ENCODE data around the gene ZFP57.
A peak's percentile ranks its signal among the peaks of the same experiment; 100 is the strongest.

The ZFP57 gene

DNA sequence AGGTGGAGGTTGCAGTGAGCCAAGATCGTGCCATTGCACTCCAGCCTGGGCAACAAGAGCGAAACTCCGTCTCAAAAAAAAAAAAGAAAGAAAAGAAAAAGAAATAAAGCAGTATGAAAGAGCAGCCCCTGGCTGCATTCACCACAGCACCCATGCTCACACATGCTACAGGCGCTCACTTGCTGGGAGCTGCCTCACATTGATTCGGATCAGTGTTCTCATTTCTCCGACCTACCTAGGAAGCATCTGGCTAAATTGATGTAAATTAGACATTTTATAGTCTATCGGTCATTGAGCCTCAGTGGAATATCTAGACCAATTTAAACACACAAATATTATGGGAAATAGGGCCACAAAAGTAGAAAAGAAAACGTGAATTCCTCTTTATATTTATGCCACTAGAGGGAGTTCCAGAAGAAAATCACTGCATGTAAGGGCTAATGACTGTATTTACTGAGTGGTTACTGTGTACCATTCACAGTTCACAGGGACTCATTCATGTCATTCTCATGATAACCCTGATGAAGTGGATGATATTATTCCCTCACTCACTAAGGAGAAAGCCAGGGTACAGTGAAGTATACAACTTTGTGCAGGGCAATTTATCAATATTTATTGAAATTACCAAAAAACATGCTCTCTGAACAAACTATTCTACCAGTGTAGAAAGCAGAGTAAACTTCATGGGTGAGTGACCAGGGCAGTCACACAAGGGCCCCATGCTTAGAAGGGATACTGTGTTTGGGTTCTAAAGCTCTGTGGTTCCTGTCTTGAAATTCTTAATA, 29.3 kb downstream of the ZFP57 start:
- peak in 1 of 2 experiments; percentile 22 for DNase-seq

DNA sequence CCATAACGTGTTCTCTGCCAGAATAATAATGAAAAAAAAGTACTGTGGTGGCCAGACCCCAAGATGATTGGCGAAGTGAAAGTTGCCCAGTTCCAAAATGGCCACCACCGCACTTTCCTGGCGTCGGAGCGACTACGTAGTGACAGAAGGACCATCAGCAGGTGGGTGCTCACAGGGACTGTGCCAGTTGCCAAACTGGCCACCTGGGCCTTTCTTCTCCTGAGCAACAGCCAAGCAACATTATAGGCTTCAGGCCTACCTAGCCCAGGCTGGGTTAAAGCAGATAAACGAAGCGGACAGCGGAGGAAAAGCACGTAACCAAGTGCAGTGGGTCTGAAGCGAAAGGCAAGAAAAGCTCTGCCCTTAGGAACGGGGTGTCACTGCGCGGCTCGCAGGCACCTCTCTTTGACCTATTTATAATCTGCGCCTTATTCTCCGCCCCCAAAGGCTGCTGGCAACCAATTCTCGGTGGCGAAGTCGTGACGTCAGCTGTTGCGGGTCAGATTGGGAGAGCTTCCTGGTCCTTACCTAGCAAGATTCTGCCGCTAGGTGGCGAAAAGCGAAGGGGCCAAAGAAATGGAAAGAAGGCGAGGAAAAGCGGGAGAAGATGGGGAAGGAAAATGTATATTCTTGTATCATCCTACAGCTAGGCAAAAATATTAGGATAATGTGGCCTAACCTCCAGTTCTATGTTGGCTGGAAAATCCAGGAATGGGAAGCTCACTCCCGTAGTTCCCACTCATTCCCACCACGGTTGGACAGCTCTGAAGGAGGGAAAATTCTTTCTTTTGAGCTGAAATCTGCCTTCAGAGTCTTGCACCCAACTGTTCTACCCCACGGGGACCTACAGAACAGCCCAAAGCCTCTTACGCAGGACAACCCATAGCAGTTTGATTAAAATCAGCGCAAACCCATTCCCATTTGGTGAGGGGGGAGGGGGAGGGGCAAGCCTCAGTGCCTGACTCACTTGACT, 31.0 kb downstream of the ZFP57 start:
- peak; percentile 95 to 96 for DNase-seq

DNA sequence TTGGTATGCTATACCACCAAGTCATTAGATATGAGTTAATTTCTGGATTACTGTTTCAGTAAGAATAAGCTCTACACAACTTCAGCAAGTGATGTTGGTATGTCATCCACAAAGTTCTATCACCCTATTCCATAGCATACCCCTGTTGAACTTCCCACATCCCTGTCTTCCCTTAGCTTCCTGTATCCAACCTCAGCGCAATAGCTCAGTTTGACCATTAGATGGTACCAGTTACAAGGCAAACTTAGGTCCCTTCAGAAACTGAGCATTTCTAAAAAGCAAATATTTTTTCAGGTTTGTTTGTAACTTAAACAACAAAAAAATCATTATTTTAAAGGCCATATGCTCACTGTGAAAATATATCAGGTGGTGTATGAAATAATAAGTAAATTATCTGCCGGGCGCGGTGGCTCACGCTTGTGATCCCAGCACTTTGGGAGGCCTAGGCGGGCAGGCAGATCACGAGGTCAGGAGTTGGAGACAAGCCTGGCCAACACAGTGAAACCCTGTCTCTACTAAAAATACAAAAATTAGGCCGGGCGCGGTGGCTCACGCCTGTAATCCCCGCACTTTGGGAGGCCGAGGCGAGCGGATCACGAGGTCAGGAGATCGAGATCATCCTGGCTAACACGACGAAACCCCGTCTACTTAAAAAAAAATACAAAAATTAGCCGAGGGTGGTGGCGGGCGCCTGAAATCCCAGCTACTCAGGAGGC, 32.9 kb downstream of the ZFP57 start:
- peak; percentile 12 to 34 for DNase-seq

DNA sequence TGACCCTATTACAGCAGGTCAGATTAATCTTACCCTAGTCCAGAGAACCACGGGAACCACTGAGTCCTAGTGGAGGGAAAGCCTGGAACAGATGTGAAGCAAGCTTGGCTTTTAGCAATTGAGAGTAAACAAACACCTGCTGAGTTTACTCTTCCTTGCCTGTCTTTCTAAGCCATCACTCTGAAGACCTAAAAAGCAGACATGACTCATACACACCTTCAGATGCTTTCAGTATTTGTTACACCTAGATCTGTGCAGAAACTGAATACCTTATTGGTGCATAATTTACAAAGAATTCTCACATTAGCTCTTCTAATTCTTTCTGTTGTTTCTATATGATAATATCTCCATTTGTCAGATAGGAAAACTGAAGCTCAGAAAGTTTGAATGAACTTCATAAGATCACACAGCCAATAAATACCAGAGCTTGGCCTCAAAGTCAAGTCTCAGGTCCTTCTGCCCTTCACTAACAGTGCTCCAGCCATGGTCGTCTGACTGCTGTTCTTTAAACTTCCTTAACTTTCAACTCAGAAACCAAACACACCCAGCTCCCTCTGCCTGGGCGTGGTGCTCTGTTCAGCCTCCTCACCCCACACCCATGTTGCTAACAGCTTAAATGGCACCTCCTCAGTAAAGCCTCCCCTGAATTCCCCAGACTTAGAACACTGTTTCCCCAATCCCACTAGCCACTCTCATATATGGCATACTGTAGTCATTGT, 39.4 kb downstream of the ZFP57 start:
- no peak for DNase-seq

DNA sequence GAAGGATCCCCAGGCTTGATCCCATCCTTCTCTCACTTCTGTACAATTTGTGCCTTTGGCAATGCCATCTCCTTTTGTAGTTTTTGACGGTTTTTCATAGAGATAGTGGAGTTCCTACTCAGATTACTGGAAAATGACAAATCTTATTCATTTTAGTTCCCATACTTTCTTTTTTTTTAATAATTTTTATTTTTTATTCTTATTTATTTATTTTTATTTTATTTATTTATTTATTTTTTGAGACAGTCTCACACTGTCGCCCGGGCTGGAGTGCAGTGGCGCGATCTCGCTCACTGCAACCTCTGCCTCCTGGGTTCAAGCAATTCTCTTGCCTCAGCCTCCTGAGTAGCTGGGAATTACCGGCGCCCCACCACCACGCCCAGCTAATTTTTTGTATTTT, 43.7 kb downstream of the ZFP57 start:
- DNase-seq, result no peak

DNA sequence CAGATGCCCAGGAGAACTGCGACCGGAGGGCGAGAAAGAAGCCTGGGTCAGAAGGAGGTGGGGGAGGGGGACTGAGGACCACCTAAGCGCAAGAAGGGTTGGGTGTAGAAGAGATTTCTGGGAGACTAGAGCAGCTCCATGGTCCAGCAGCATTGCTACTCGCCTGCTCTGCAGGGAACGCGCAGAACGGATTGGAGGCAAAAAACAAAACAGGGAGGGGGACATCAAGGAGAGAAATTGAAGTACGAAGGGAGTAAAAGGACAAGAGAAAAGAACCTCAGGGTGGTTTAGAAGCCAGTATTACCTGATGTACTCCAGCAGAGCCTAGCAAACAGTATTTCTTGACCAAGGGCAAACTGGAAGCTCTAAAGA, 47.4 kb downstream of the ZFP57 start:
- peak in 1 of 2 experiments; percentile 68 for DNase-seq

DNA sequence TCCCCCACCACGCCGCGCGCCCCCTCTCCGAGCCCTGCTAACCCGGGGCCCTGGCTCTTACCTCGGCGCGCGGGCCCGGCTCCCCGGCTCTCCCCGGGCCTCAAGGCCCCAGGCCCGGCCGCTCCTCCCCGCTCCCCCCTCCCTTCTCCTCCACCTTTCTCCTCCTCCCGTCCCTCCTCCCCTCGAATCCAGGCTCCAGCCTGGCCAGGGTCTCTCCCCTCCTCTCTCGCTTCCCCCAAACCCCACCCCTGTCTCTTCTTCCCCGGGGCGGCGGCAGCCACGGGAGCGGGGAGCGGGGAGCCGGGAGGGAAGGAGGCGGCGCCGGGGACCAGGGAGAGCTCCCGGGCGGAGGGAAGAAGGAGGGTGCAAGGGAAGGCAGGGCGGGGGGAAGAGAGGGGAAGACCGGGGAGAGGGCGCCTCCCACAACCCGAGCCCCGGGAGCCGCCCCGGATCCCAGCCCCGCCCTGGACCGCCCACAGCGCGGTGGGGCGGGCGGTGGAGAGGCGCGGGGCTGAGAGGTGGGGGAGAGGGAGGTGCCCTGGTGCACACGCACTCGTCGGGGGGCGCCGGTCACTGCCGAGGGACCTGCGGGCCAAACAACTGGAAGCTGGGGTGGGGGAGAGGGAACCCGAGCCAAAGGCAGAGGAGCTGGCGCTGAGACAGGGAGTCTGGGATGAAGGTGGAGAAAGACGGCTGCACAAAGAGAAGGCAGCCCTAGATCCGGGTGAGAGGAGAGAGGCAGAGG, 48.0 kb downstream of the ZFP57 start, which contains the start of gene GABBR1:
TSS of gene GABBR1 (minus strand) at position 395 of the 745 bp plus-strand sequence. CDS start 798 bp downstream, outside the sequence.
- DNase-seq, result peak; percentile 81 to 82

DNA sequence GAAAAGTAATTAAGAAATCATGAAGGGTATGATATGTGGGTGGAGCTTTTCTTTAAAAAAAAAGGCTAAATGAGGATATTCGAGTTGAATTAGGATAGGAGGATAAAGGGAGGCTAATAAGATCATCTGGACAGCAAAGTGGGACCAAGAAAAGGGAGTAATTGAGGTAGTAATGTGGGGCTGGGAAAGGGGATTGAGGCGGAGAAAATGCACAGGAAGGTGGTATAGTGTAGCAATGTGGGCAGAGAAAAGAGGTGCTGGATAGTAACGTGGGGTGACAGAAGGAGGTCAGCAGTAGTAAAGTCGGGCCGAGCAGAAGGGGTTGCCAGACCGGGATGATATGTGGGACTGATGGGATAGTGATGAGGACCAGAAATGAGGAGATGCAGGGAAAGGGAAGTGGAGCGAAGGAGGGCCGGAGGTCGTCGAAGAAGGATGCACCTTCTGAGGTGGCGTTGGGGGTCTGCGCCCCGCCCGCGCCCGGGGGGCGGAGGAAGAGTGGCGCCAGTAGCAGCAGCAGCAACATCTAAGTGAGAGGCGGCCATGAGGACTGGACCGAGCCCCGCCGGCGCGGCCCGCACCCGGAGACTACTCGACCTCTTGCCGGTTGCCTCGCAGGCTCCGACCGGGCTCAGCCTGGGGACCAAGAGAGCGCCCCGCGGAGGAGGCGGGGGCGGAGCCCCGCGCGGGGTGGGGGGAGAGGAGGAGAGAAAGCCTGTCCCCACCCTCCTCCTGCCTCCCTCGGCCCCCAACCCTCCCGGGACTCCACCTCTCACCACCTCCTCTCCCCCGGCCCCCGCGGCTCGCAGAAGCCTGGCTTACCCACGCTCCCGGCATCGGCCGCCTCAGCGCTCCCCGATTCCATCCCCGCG, 48.9 kb downstream of the ZFP57 start:
- DNase-seq, result peak; percentile 32 to 69

DNA sequence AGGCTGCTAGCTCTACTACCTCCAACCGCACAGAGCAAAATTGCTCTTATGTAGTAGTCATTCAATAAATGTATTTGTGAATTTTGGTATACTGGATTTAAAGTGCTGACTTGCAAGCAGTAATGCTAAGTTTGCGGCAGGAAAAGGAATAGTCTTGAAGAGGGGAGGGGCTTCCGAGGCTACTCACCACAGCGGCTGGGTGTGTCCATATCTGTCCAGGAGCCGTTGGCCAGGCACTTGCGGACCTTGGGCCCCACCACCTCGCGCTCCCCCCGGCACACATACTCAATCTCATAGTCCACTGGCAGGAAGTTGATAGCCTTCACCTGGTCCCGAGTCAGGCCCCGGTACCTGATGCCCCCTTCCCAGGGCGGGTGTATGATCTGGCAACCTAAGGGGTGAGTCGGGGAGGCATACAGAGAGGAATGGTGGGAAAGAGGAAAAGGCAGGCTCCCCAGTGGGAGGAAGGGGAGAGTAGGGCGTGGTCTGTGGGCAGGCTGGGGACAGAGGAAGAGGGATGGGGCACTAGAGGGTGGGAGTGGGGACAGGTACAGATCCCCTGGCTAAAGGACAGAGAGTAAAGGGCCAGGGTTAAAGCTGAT, 49.6 kb downstream of the ZFP57 start:
- DNase-seq, result no peak

DNA sequence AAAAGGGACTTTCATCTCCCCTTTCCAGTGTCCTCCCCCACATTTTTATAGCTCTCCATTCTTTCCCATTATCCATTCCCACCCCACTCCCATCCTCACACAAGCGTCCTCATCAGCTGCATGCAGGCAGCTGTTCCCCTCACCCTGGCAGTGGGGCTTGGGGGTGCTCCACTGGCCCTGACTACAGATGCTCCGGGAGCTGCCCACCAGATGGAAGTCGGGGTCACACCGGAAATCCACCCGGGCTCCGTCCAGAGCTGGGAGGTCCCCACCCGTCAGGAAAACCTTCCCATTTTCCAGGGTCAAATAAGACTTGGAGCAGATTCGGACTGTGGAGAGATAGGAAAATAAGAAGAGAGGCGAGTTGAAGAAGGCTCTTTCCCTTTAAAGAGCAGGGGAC, 50.6 kb downstream of the ZFP57 start:
- DNase-seq, result no peak

DNA sequence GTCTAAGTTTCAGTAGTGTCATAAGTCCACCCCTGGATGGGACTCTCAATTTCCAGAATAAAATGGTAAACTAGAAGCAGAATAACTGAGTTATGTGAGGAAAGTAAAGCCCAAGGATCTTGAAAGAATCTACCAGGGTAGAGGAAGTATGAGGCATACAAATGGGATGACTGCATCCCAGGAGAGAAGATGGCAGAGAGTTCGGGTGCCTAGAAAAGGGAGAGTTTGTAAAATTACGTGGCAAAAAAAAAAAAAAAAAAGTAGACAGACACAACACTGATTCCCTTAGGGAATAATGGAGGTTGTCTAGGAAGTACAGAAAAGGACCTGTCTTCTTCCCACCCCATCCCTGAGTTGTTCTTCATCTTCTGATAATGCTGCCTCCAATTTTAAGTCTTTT, 51.4 kb downstream of the ZFP57 start:
- DNase-seq, result no peak

DNA sequence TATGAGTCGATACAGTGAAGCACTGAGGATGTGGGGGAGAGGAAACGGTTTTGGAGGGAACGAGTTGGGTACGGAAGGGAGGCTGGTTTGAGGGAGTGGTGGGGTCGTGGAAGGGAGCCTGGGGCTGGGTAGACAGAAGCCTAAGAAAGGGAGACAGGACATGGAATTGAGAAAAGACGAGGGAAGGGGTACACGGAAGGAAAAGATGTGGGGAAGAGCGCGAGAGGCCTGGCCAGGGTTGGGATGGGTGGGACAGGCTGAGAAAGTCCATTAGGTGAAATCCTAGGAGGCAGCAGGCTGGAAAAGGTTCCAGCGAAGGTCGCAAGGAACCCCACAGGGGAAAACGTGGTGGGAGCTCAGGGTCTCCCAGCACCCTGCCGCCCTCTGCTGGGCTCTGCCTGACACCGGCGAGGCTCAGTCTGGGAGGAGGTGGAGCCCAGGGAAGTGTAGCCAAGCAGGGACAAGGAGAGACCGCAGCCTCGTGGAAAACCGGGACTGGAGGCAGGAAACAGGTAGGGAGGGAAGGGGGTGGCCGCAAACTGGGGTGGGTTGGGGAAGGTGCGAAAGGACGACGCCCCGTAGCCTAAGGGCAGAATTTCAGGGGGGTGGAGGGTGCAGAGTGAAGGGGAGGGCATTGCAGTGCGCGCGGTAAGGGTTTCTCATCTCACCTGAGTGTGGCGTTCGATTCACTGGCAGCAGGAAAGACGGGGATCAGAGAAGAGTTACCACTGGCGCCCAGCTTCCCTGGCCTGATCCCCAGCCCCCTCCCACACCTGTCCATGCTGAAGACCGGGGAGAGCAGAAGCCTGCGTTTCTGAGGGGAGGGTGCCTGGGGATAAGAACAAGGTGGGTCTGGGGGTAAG, 52.3 kb downstream of the ZFP57 start:
- peak; percentile 61 to 86 for DNase-seq

DNA sequence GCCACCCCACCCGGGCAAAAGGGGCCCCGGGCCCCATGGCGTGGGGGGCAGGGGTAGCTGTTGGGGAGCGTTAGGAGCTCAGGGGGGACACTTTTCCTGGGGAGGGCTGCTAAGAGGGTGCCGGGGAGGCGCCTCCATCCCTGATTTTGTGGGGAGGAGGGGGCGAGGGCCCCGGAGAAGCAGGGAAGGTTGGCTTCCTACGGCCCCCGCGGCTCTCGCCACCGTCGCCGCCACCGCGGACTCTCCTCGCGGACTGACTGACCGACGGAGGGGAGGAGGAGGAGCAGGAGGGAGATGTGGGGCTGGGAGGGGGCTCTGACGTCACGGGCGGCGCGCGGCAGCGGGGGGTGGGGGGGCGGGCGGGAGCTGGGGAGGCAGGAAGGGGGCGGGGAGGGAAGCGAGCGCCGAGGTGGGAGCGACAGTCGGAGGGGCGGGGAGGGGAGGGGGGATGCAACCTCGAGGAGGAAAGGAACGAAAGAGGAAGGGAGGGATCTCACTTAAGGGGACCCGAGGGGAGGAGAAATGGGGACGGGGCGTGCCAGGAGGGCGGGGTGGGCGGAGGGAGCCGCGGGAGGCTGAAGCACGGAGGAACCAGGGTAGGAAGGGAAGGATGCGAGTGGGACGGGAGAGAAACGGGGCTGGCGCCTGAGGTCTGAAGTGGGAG, 53.1 kb downstream of the ZFP57 start:
- peak; percentile 45 to 64 for DNase-seq

DNA sequence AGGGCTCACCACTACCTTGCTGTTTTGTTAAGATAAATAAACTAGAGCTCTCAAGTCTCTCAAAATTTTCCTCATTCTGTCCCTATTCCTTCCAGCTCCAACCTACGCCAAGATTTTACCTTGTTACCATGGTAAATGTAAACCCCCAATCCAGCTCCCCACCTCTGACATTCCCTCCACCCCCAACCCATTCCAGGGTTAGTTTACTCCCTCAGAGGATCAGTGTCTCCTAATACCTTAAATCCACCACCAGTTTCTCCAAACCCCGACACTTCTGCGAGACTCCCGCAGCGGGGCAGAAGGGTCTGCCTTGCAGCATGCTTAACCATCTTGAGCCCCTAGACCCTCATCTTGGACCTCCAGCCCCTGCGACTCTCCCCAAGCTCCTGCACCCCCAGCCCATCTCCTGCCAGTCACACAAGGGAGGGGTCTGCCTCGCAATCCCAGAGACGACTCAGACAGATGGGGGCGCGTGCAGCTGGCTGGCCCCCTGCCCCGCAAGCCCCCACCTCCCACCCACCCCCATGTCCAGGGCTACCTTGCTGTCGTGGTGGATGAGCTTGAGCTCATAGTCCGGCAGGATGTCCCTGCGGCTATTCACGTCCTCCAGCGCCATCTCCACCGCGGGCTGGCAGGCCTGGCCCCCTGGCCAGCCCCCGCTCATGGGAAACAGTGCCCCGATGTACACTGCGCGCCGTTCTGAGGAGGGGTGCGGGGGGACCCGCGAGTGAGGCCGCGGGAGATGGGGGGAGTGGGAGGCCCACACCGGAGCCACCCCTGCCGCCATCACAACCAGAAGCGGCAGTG, 53.8 kb downstream of the ZFP57 start:
- DNase-seq, result no peak

DNA sequence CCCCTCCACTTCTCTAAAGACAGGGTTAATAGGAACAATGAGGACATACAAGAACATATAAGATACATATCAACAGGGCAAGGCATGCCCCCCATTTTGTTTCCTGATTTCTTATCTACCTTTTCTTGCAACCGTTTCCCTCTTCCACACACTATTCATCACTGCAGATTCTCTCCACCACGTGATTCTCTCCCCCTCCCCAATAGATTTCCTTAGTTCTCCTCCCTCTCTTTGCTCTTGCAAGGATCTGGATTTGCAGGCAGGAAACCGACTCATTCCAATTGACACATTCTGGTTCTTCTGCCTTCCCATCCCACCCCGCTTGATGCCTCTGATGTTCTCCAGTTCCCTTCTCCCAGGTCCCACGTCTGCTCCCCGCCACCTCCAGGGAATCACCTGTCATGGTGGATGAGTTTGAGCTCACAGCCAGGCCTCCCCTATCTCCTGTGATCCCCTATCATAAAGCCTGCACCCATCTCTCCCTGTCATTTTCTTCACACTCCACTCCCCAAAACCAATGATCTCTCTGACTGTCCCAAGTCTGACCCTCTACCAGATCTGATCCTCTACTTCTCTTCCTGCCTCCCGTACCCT, 55.5 kb downstream of the ZFP57 start:
- DNase-seq, result no peak

DNA sequence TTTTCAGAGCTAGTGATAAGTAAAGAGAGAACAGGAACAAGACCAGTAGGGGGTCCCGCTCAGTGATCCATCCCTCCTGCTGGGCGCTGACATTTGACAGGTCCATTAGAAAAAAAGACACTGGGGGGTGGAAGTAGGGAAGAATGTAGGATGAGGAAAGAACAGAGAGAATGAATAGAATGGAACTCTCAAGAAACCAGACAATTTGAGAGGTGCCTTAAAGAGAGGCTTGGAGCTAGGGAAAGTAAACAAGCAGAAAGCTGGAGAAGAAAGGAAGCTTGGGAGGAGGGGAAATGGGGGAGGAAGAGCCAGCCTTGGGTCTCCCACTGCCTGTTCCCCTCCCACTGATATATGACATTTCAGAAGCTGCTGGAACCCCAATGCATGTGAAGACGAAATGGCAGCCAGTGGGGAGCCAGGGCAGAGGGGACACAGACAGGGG, 56.4 kb downstream of the ZFP57 start:
- DNase-seq, result no peak

Data from NCI-H524 (cell line).